K562 (cell line): ENCODE measurements around the gene SRBD1. TPM values are rescaled to one million over a fixed set of nuclear protein-coding genes. Genes with fewer than 3 reads are reported as not detected.

Experiments used
- ATAC-seq: fragments of 200-7000 bp; cut with Tn5 transposase; 3 replicates; pipeline ENCODE4 v1.9.1; 2020; ENCODE audit warnings: moderate library complexity
- BruUV-seq: library from RNA; stranded (reverse); fragments of 400-500 nt; replicated peaks from 2 replicates; lab custom pipeline; 2021; lab: Mats Ljungman, UMichigan
- CTCF ChIA-PET: fragments of 300-600 bp; formaldehyde crosslinking; extraction: SDS; loops from one replicate; lab custom pipeline; 2021; ENCODE audit warnings: low intra/inter-chr PET ratio; lab: Yijun Ruan, JAX
- POLR2A ChIA-PET: fragments of 300-600, 350-650 bp; sonication (Branson Sonifier 250); formaldehyde crosslinking; extraction: SDS; loops from one replicate; lab custom pipeline; 2021; ENCODE audit warnings: antibody characterized with exemption, inconsistent platforms; lab: Yijun Ruan, JAX
- DNase-seq, 4 experiments: peaks; one replicate each; pipeline versions ENCODE4 v3.0.0 to v3.0.0-alpha.2; 2011 to 2018; ENCODE audit warnings: low spot score in 3 of 4, mixed read lengths in 3 of 4; ENCODE audit errors: extremely low read depth in 1 of 4
- FAIRE-seq: peaks from 2 replicates; lab custom pipeline; 2011; peaks lifted over from hg19 to GRCh38; lab: Jason Lieb, UNC
- H2AFZ ChIP-seq: 2 replicates; pipeline ENCODE4 v1.6.0; 2011; ENCODE audit warnings: low read depth, low read length, control low read depth, inconsistent platforms
- H3K27ac ChIP-seq: fragments of 200-600 bp; 3 replicates; pipeline ENCODE4 v1.8.0; 2011; ENCODE audit warnings: low read depth, mild to moderate bottlenecking, control low read depth, inconsistent platforms, low read length, moderate library complexity, mixed read lengths; ENCODE audit errors: extremely low read depth
- H3K27me3 ChIP-seq, 2 experiments: fragments of 300-600 bp in 1 of 2; 2 replicates in 1 of 2; 3 replicates in 1 of 2; pipeline versions ENCODE4 v1.6.0 to v1.8.0; 2011; ENCODE audit warnings: inconsistent platforms in 2 of 2, low read length in 2 of 2, mild to moderate bottlenecking in 1 of 2, mixed read lengths in 1 of 2, moderate library complexity in 1 of 2; ENCODE audit not compliant: control insufficient read depth in 2 of 2, insufficient read depth in 2 of 2
- H3K36me3 ChIP-seq: fragments of 300-600 bp; 3 replicates; pipeline ENCODE4 v1.8.0; 2011; ENCODE audit warnings: mild to moderate bottlenecking, low read length, inconsistent platforms; ENCODE audit not compliant: control insufficient read depth, insufficient read depth
- H3K4me1 ChIP-seq, 2 experiments: fragments of 200-600 bp in 1 of 2; replicated peaks in 1 of 2; 2 replicates in 1 of 2; 3 replicates in 1 of 2; pipeline versions ENCODE4 v1.5.1 to v1.8.0; 2011; ENCODE audit warnings: inconsistent platforms in 2 of 2, low read length in 2 of 2, mild to moderate bottlenecking in 1 of 2, mixed read lengths in 1 of 2, moderate library complexity in 1 of 2; ENCODE audit not compliant: control insufficient read depth in 2 of 2, insufficient read depth in 2 of 2
- H3K4me2 ChIP-seq: 2 replicates; pipeline ENCODE4 v1.6.1; 2011; ENCODE audit warnings: low read length, control low read depth, inconsistent platforms, mixed read lengths; ENCODE audit not compliant: insufficient read depth
- H3K4me3 ChIP-seq: fragments of 200-600 bp; sonication (generic), shearing (Covaris generic); 2 replicates; pipeline ENCODE4 v1.5.1; 2016; ENCODE audit warnings: control low read depth, inconsistent platforms
- H3K79me2 ChIP-seq: fragments of 200-600 bp; 3 replicates; pipeline ENCODE4 v1.8.0; 2011; ENCODE audit warnings: low read length, inconsistent platforms; ENCODE audit not compliant: control insufficient read depth, insufficient read depth
- H3K9ac ChIP-seq, 2 experiments: 2 replicates each; pipeline versions ENCODE4 v1.6.0 to v1.6.1; 2011; ENCODE audit warnings: low read depth in 2 of 2, low read length in 2 of 2, control low read depth in 1 of 2, inconsistent platforms in 1 of 2, mild to moderate bottlenecking in 1 of 2, mixed read lengths in 1 of 2; ENCODE audit not compliant: insufficient read depth in 1 of 2
- H3K9me1 ChIP-seq: one replicate; pipeline ENCODE4 v1.6.0; 2011; ENCODE audit warnings: inconsistent platforms, mild to moderate bottlenecking, low read length, moderate library complexity; ENCODE audit not compliant: control insufficient read depth, insufficient read depth
- H3K9me3 ChIP-seq: replicated peaks from 2 replicates; pipeline ENCODE4 v1.5.1; 2011; ENCODE audit warnings: low read depth, low read length, inconsistent platforms; ENCODE audit not compliant: control insufficient read depth, insufficient read depth
- H4K20me1 ChIP-seq: replicated peaks from 2 replicates; pipeline ENCODE4 v1.6.1; 2011; ENCODE audit warnings: low read length, inconsistent platforms, mixed read lengths; ENCODE audit not compliant: control insufficient read depth, insufficient read depth
- CC2D1A ChIP-seq: fragments of 450-650 bp; IDR thresholded peaks from 2 replicates; pipeline ENCODE4 v1.6.1; 2017; ENCODE audit warnings: mild to moderate bottlenecking
- E4F1 ChIP-seq: fragments of 250-450 bp; sonication (Bioruptor Pico); IDR thresholded peaks from 2 replicates; pipeline ENCODE4 v1.5.0; 2021; ENCODE audit warnings: mild to moderate bottlenecking, borderline replicate concordance
- POLR3A ChIP-seq: IDR thresholded peaks from 2 replicates; pipeline ENCODE4 v1.6.1; 2011; ENCODE audit warnings: borderline replicate concordance, mild to moderate bottlenecking, moderate library complexity; ENCODE audit not compliant: insufficient read length, insufficient read depth; ENCODE audit errors: extremely low read depth
- PURB ChIP-seq: sonication (generic); formaldehyde crosslinking; IDR thresholded peaks from 2 replicates; pipeline ENCODE4 v1.9.0; 2021; ENCODE audit warnings: low read depth, mild to moderate bottlenecking, missing genetic modification reagents
- ZNF584 ChIP-seq: fragments of 200-800 bp; sonication (Bioruptor generic); IDR thresholded peaks from 2 replicates; pipeline ENCODE4 v1.6.1; 2016; ENCODE audit warnings: low read depth, mild to moderate bottlenecking, missing genetic modification characterization, missing compliant biosample characterization
- WGBS: fragments of 100-300 bp; shearing (Covaris generic); methylation state at CpG from one replicate; pipeline ENCODE4 v1.1.6; 2016; ENCODE audit warnings: low coverage, mixed read lengths; ENCODE audit not compliant: insufficient coverage; ENCODE audit errors: missing lambda C conversion rate; 5-methylcytosine and 5-hydroxymethylcytosine counted together
- in situ Hi-C: fragments of 300-500 bp; cut with MboI; formaldehyde crosslinking; loops from 4 replicates; pipeline ENCODE4 v1.15.0; 2018; ENCODE audit warnings: inconsistent platforms, mixed read lengths
- intact Hi-C: fragments of 100-400 bp; cut with micrococcal nuclease; formaldehyde crosslinking; loops from 2 replicates; pipeline ENCODE4 v1.14.2; 2022
- polyA plus RNA-seq, 8 experiments: library from polyadenylated mRNA; depleted of rRNA in 4 of 8; stranded (reverse) in 5 of 8; unstranded in 3 of 8; fragments of >200 nt; fragmentation: Nextera tagmentation in 2 of 8; fragmentation: Illumina TruSeq in 1 of 8; extraction: Ambion mirVana in 2 of 8; extraction: Trizol in 1 of 8; gene quantifications; 2 replicates each; pipeline versions ENCODE4 v1.2.1 to v1.2.3, GENCODE V29; 2011 to 2014; ENCODE audit warnings: inconsistent platforms in 1 of 8, missing spikeins in 1 of 8
- total RNA-seq, 7 experiments: library from RNA; depleted of rRNA in 6 of 7; stranded (reverse); fragments of >200 nt in 6 of 7; fragmentation: Illumina TruSeq in 2 of 7; extraction: Trizol in 2 of 7; gene quantifications; 2 replicates each; pipeline versions ENCODE4 v1.2.1 to v1.2.3, GENCODE V29; 2011 to 2021; ENCODE audit warnings: low replicate concordance in 1 of 7

SRBD1 gene
- total and polyA plus RNA-seq, 9 of the 15 experiments (the other 6 are each of a cell fraction or from before 2014, with no cell fraction given), result 6.9 to 23.2 (median 14.7) TPM

- H3K36me3 ChIP-seq, result no peaks in the 10 kb centered on the region
- BruUV-seq, result no TSS peak
- no peak overlapping the region for H3K4me2 ChIP-seq
- DNase-seq (no peak), FAIRE-seq (no peak), ATAC-seq (no peak)
- intact Hi-C loops (no loop called here), in situ Hi-C loops (no loop called here)
- no peaks in the 10 kb centered on the region for H4K20me1 ChIP-seq
- no peak overlapping the region for H3K4me3 ChIP-seq
- no peaks in the 10 kb centered on the region for H3K27me3 ChIP-seq
- POLR2A ChIA-PET, result no interaction called here
- H3K9me1 ChIP-seq, result no peaks in the 10 kb centered on the region
- no peak overlapping the region for H3K9ac ChIP-seq
- H3K4me1 ChIP-seq, result peaks cover 0 to 20% of the 10 kb centered on the region in 2 experiments; a peak in 3 of 5 replicates
- no peak overlapping the region for H2AFZ ChIP-seq
- H3K79me2 ChIP-seq, result no peaks in the 10 kb centered on the region
- TF ChIP-seq PURB (CRISPR knock-in tag) (no peak), ZNF584 (no peak), CC2D1A (no peak), POLR3A (no peak), E4F1 (CRISPR knock-in tag) (no peak)
- WGBS, result 41% methylated on average over 2 of the region's 2 CpGs
- no peak overlapping the region for H3K27ac ChIP-seq
- CTCF ChIA-PET, result no interaction called here
- no peaks in the 10 kb centered on the region for H3K9me3 ChIP-seq
These were observed 174.6 kb downstream of the SRBD1 start for GRCh38 chr2:45436456-45436855.
